Thoracic aorta endothelial cell (primary cell): ENCODE measurements around the gene C1QBP. TPM values are rescaled to one million over a fixed set of nuclear protein-coding genes. Genes with fewer than 3 reads are reported as not detected.

Experiments used
- total RNA-seq: library from RNA; depleted of rRNA; stranded (reverse); fragments of >200 nt; gene quantifications from 2 replicates; pipeline ENCODE4 v1.2.3, GENCODE V29; 2012

Gene C1QBP
- total RNA-seq = 414 and 439 TPM in 2 replicates

GRCh38 chr17:5438716-5439445 lies at the start of gene C1QBP:
Gene C1QBP (minus strand): TSS chr17:5439155. CDS start chr17:5439073, 82 bp downstream.

GRCh38 chr17:5486206-5487124 lies 47.5 kb upstream of the C1QBP start, which contains the start of gene MIS12:
Gene MIS12 (plus strand): TSS chr17:5486566. CDS start chr17:5488863, 2,297 bp downstream.

GRCh38 chr17:5485270-5486205 lies 46.6 kb upstream of the C1QBP start, which contains the start of gene DERL2:
Gene DERL2 (minus strand): TSS chr17:5486178. CDS start chr17:5486161, 17 bp downstream.

GRCh38 chr17:5419959-5420653 lies 18.8 kb downstream of the C1QBP start, which contains the start of gene RPAIN:
Gene RPAIN (plus strand): TSS chr17:5420182. CDS start chr17:5420211, 29 bp downstream.

GRCh38 chr17:5419356-5419958 lies 19.5 kb downstream of the C1QBP start, which contains the start of gene NUP88:
Gene NUP88 (minus strand): TSS chr17:5419662. CDS start chr17:5419650, 12 bp downstream.

Other genes starting within 250 kb of the C1QBP start
- 5.2 and 6.7 TPM in 2 replicates for gene ZNF594, start 247.3 kb downstream of the C1QBP start, total RNA-seq
- gene SCIMP, start 204.3 kb downstream of the C1QBP start, total RNA-seq = not detected in 2 replicates
- 59.4 and 66.9 TPM in 2 replicates for gene RABEP1, start 156.9 kb downstream of the C1QBP start, total RNA-seq
- 155 and 167 TPM in 2 replicates for gene NUP88, start 19.5 kb downstream of the C1QBP start, total RNA-seq
- gene RPAIN, start 19.0 kb downstream of the C1QBP start, total RNA-seq = 47.7 and 48.9 TPM in 2 replicates
- gene DHX33, start 29.8 kb upstream of the C1QBP start, total RNA-seq = 26.7 and 31.6 TPM in 2 replicates
- gene DERL2, start 47.0 kb upstream of the C1QBP start, total RNA-seq = 31.8 and 35.0 TPM in 2 replicates
- gene MIS12, start 47.4 kb upstream of the C1QBP start, total RNA-seq = 22.6 and 24.5 TPM in 2 replicates
- gene NLRP1, start 145.4 kb upstream of the C1QBP start, total RNA-seq = 43.0 and 49.4 TPM in 2 replicates